ENCODE results near the gene CREB5. TPM values are rescaled to one million over a fixed set of nuclear protein-coding genes. Genes with fewer than 3 reads are reported as not detected.

The CREB5 gene
- total RNA-seq, result 0.81 and 1.7 TPM in 2 replicates

GRCh38 chr7:28411876-28412662, at the start of gene CREB5:
TSS of gene CREB5 (plus strand) at chr7:28412518. CDS start at chr7:28412915, 397 bp downstream.

Other genes starting within 250 kb of the CREB5 start
- gene JAZF1, start 231.7 kb upstream of the CREB5 start, total RNA-seq, result 9.0 and 10.5 TPM in 2 replicates

Data from cardiac ventricle fibroblast (primary cell).